GM12872 (cell line): ENCODE data around the gene CNTNAP2.

Source experiments
- CTCF ChIP-seq: IDR thresholded peaks from 3 replicates; pipeline ENCODE4 v1.5.1; 2011; ENCODE audit warnings: low read depth, mild to moderate bottlenecking, low read length, moderate library complexity; ENCODE audit not compliant: insufficient read depth

CNTNAP2 gene

GRCh38 chr7:146937836-146938235 is 821.2 kb downstream of the CNTNAP2 start:
- TF ChIP-seq CTCF: no peak

- no peak for TF ChIP-seq CTCF
These were observed 826.9 kb downstream of the CNTNAP2 start for GRCh38 chr7:146943483-146943882.

- no peak for TF ChIP-seq CTCF
These were observed 832.1 kb downstream of the CNTNAP2 start for GRCh38 chr7:146948703-146949102.

GRCh38 chr7:146956321-146956720 is 839.7 kb downstream of the CNTNAP2 start:
- TF ChIP-seq CTCF: no peak

- no peak for TF ChIP-seq CTCF
These were observed 840.3 kb downstream of the CNTNAP2 start for GRCh38 chr7:146956853-146957252.

GRCh38 chr7:146960773-146961391 is 844.3 kb downstream of the CNTNAP2 start:
- no peak for TF ChIP-seq CTCF

GRCh38 chr7:146961617-146962016 is 845.0 kb downstream of the CNTNAP2 start:
- no peak for TF ChIP-seq CTCF

- TF ChIP-seq CTCF: no peak
These were observed 849.7 kb downstream of the CNTNAP2 start for GRCh38 chr7:146966274-146966673.
